ENCODE data around the gene RAD51D. TPM values are rescaled to one million over a fixed set of nuclear protein-coding genes. Genes with fewer than 3 reads are reported as not detected.
A peak's percentile ranks its signal among the peaks of the same experiment; 100 is the strongest.
"Not testable (repeated sequence)": the region's sequence is repeated elsewhere in the genome, so short reads cannot be mapped to it uniquely, and the experiment has no call there.

The RAD51D gene
- total RNA-seq, 1 donor from 2014 or later, result 22.5 TPM

DNA sequence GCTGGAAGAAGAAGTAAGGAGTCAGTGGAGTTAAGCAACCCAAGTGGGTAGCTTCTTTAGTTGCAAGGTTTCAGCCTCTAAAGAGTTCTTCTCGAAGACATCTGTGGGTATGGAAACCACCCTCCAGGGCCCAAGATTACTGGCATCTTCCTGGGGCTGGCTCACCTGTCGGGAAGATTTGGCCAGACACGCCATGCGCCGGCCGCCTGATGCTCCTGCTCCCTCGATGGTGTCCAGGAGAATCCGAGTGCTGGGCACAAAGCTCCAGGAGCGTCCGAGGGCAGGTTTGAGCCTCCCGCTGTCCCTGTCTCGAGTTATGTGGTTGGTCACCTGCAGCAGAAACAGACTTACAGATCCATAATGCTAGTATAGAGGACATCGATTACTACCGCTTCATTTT, 18.6 kb downstream of the RAD51D start:
- H3K27ac Mint-ChIP-seq (ENCODE audit: unreplicated experiment), result no peak overlapping the region
- no peaks in the 10 kb centered on the region for H3K9me3 Mint-ChIP-seq
- DNase-seq (ENCODE audit: low read depth, low spot score), result no peak
- H3K27me3 Mint-ChIP-seq (ENCODE audit: low read depth), result no peaks in the 10 kb centered on the region
- no peak overlapping the region for H3K4me3 Mint-ChIP-seq
- no peaks in the 10 kb centered on the region for H3K4me1 Mint-ChIP-seq
- TF ChIP-seq, protein P1, sequence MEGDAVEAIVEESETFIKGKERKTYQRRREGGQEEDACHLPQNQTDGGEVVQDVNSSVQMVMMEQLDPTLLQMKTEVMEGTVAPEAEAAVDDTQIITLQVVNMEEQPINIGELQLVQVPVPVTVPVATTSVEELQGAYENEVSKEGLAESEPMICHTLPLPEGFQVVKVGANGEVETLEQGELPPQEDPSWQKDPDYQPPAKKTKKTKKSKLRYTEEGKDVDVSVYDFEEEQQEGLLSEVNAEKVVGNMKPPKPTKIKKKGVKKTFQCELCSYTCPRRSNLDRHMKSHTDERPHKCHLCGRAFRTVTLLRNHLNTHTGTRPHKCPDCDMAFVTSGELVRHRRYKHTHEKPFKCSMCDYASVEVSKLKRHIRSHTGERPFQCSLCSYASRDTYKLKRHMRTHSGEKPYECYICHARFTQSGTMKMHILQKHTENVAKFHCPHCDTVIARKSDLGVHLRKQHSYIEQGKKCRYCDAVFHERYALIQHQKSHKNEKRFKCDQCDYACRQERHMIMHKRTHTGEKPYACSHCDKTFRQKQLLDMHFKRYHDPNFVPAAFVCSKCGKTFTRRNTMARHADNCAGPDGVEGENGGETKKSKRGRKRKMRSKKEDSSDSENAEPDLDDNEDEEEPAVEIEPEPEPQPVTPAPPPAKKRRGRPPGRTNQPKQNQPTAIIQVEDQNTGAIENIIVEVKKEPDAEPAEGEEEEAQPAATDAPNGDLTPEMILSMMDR (conservative IDR thresholded peaks at IDR 0.05), result no peak
- peaks cover 7% of the 10 kb centered on the region for H3K36me3 Mint-ChIP-seq (ENCODE audit: low read depth)

GRCh38 chr17:35099908-35100307, 19.8 kb downstream of the RAD51D start:
- peaks cover 3% of the 10 kb centered on the region for H3K36me3 Mint-ChIP-seq (ENCODE audit: low read depth)
- H3K27ac Mint-ChIP-seq (ENCODE audit: unreplicated experiment), result no peak overlapping the region
- H3K4me3 Mint-ChIP-seq, result no peak overlapping the region
- H3K27me3 Mint-ChIP-seq (ENCODE audit: low read depth), result no peaks in the 10 kb centered on the region
- H3K9me3 Mint-ChIP-seq, result no peaks in the 10 kb centered on the region
- no peak for DNase-seq (ENCODE audit: low read depth, low spot score)
- TF ChIP-seq, protein P1 (conservative IDR thresholded peaks at IDR 0.05), result no peak
- H3K4me1 Mint-ChIP-seq, result no peaks in the 10 kb centered on the region

- TF ChIP-seq, protein P1 (conservative IDR thresholded peaks at IDR 0.05), result no peak
- no peak for DNase-seq (ENCODE audit: low read depth, low spot score)
- Mint-ChIP-seq H3K4me1 (no peaks in the 10 kb centered on the region), H3K9me3 (no peaks in the 10 kb centered on the region), H3K36me3 (ENCODE audit: low read depth) (peaks cover 3% of the 10 kb centered on the region), H3K4me3 (no peak overlapping the region), H3K27me3 (ENCODE audit: low read depth) (no peaks in the 10 kb centered on the region), H3K27ac (ENCODE audit: unreplicated experiment) (no peak overlapping the region)
Measured at GRCh38 chr17:35097776-35098175, 21.9 kb downstream of the RAD51D start.

GRCh38 chr17:35095741-35096140, 23.9 kb downstream of the RAD51D start:
- DNase-seq (ENCODE audit: low read depth, low spot score), result no peak
- Mint-ChIP-seq H3K4me1 (no peaks in the 10 kb centered on the region), H3K36me3 (ENCODE audit: low read depth) (peaks cover 3% of the 10 kb centered on the region), H3K4me3 (no peak overlapping the region), H3K27me3 (ENCODE audit: low read depth) (no peaks in the 10 kb centered on the region), H3K27ac (ENCODE audit: unreplicated experiment) (no peak overlapping the region), H3K9me3 (no peaks in the 10 kb centered on the region)
- TF ChIP-seq, protein P1 (conservative IDR thresholded peaks at IDR 0.05), result no peak

GRCh38 chr17:35094902-35095301, 24.8 kb downstream of the RAD51D start:
- H3K36me3 Mint-ChIP-seq (ENCODE audit: low read depth), result peaks cover 3% of the 10 kb centered on the region
- TF ChIP-seq, protein P1 (conservative IDR thresholded peaks at IDR 0.05), result no peak
- no peaks in the 10 kb centered on the region for H3K4me1 Mint-ChIP-seq
- H3K4me3 Mint-ChIP-seq, result no peak overlapping the region
- no peaks in the 10 kb centered on the region for H3K27me3 Mint-ChIP-seq (ENCODE audit: low read depth)
- H3K27ac Mint-ChIP-seq (ENCODE audit: unreplicated experiment), result no peak overlapping the region
- no peak for DNase-seq (ENCODE audit: low read depth, low spot score)
- no peaks in the 10 kb centered on the region for H3K9me3 Mint-ChIP-seq

DNA sequence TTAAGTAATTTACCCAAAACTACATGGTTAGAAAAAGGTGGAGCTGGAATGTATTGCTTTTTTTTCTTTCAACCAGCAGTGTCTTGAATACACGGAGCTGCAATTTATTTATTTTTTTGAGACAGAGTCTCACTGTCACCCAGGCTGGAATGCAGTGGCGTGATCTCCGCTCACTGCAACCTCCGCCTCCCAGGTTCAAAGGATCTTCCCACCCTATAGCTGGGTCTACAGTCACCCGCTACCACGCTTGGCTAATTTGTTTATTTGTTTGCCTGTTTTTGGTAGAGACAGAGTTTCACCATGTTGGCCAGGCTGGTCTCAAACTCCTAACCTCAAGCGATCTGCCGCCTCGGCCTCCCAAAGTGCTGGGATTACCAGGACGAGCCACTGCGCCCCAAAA, 29.0 kb downstream of the RAD51D start:
- not testable (repeated sequence) for H3K27me3 Mint-ChIP-seq (ENCODE audit: low read depth); H3K27ac Mint-ChIP-seq (ENCODE audit: unreplicated experiment); H3K9me3 Mint-ChIP-seq; DNase-seq (ENCODE audit: low read depth, low spot score); H3K36me3 Mint-ChIP-seq (ENCODE audit: low read depth)
- H3K4me1 Mint-ChIP-seq, result peaks cover 18% of the 10 kb centered on the region
- H3K4me3 Mint-ChIP-seq, result peak overlapping the region; percentile 65
